Measurements from ENCODE around the gene ZNF474. TPM values are rescaled to one million over a fixed set of nuclear protein-coding genes. Genes with fewer than 3 reads are reported as not detected.

Gene ZNF474
- total RNA-seq, 2 donors from 2014 or later = 0.20 TPM; not detected in 1

- Histone ChIP-seq H3K36me3 (no peaks in the 10 kb centered on the region), H3K4me1 (no peaks in the 10 kb centered on the region), H3K4me3 (no peak overlapping the region), H3K27ac (no peak overlapping the region), H3K9ac (ENCODE audit: low read depth in 2 of 2, low read length in 2 of 2) (no peak overlapping the region), H3K9me3 (no peaks in the 10 kb centered on the region), H3K27me3 (no peaks in the 10 kb centered on the region)
- intact Hi-C loops (cut with DNase I) = loop anchor here (10.0 kb wide), 1 partner anchor 58 kb away; no protein-coding TSS in a partner anchor
- TF ChIP-seq CTCF (IDR thresholded peaks at IDR 0.05) = no peak
- no peak for DNase-seq
These were observed 23.9 kb downstream of the ZNF474 start for GRCh38 chr5:122153230-122153629.

GRCh38 chr5:122153774-122154173, 24.4 kb downstream of the ZNF474 start:
- no peaks in the 10 kb centered on the region for H3K36me3 ChIP-seq
- H3K9ac ChIP-seq (ENCODE audit: low read depth in 2 of 2, low read length in 2 of 2) = no peak overlapping the region
- H3K4me3 ChIP-seq = no peak overlapping the region
- no peaks in the 10 kb centered on the region for H3K9me3 ChIP-seq
- no peak for DNase-seq
- H3K4me1 ChIP-seq = no peaks in the 10 kb centered on the region
- no peak for TF ChIP-seq CTCF (IDR thresholded peaks at IDR 0.05)
- H3K27me3 ChIP-seq = no peaks in the 10 kb centered on the region
- H3K27ac ChIP-seq = no peak overlapping the region
- intact Hi-C loops (cut with DNase I) = loop anchor here (10.0 kb wide), 1 partner anchor 59 kb away; no protein-coding TSS in a partner anchor

DNA sequence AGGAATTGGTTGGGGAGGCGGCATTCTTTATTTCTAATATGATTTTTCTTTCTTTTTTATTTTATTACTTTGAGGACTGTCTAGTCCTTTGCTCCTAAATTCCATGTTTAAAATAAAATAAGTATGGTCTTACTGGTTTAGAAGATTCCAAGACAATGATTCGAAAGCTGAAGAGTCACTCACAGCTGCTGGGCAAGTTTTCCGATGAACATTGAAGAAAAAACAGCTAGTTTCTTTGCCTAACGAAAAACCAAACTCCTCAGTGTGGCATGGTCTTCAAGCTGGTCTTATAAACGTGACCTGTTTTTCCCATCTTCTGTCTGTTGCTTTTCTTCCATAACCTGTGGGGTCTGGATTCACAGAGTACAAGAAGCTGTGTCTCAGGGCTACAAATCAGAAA, 25.1 kb downstream of the ZNF474 start:
- Histone ChIP-seq H3K9ac (ENCODE audit: low read depth in 2 of 2, low read length in 2 of 2) (no peak overlapping the region), H3K27me3 (no peaks in the 10 kb centered on the region), H3K4me3 (no peak overlapping the region), H3K36me3 (no peaks in the 10 kb centered on the region), H3K9me3 (no peaks in the 10 kb centered on the region), H3K27ac (no peak overlapping the region), H3K4me1 (no peaks in the 10 kb centered on the region)
- no peak for DNase-seq
- intact Hi-C loops (cut with DNase I) = loop anchor here (10.0 kb wide), 1 partner anchor 60 kb away; no protein-coding TSS in a partner anchor
- TF ChIP-seq CTCF (IDR thresholded peaks at IDR 0.05) = no peak

DNA sequence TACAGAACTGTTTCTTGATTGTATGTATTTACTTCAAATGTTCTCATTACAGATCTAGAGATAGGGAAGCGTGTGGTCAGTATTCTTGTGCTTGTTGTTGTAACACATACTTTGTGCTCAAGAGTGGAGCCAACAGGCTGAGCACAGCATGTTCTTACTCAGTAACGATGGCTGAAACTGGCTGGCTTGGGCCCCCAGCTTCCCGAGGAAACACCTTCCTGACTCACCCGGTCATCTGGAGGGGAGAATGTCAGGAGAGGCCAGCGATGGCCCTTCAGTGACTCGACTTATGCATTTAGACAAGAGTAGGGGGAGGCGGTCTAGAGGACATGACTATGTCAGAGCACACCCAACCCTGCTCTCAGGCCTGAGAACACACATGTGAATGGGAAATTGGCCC, 25.6 kb downstream of the ZNF474 start:
- Histone ChIP-seq H3K9me3 (no peaks in the 10 kb centered on the region), H3K9ac (ENCODE audit: low read depth in 2 of 2, low read length in 2 of 2) (no peak overlapping the region), H3K4me1 (no peaks in the 10 kb centered on the region), H3K27ac (no peak overlapping the region), H3K36me3 (no peaks in the 10 kb centered on the region), H3K27me3 (no peaks in the 10 kb centered on the region), H3K4me3 (no peak overlapping the region)
- intact Hi-C loops (cut with DNase I) = loop anchor here (10.0 kb wide), 1 partner anchor 60 kb away; no protein-coding TSS in a partner anchor
- no peak for DNase-seq
- TF ChIP-seq CTCF (IDR thresholded peaks at IDR 0.05) = no peak

DNA sequence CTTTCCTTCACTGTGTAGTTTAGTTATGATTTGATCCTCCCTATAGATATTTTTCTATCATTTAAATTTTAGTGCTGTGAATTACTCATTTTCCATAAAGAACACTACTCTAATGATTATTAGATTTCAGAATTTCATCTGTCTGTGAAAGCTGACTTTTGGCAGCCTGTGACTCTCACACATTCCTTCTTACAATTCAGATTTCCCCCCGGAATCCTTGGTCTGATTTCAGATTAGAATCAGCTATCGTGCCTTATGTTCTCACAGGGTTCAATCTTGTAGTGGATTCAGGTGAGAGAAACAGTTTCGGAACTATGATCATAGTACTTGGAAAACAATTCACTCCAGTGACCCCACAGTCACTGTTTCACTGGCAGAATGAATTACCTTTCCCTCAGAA, 26.2 kb downstream of the ZNF474 start:
- no peak for TF ChIP-seq CTCF (IDR thresholded peaks at IDR 0.05)
- H3K36me3 ChIP-seq = no peaks in the 10 kb centered on the region
- no peaks in the 10 kb centered on the region for H3K27me3 ChIP-seq
- no peak overlapping the region for H3K4me3 ChIP-seq
- no peak for DNase-seq
- no peak overlapping the region for H3K9ac ChIP-seq (ENCODE audit: low read depth in 2 of 2, low read length in 2 of 2)
- H3K4me1 ChIP-seq = no peaks in the 10 kb centered on the region
- intact Hi-C loops (cut with DNase I) = loop anchor here (10.0 kb wide), 1 partner anchor 61 kb away; no protein-coding TSS in a partner anchor
- H3K9me3 ChIP-seq = no peaks in the 10 kb centered on the region
- no peak overlapping the region for H3K27ac ChIP-seq

Measured in colonic mucosa (tissue), 4 donors.